Adipocyte (in vitro differentiated cells): ENCODE measurements around the gene ABHD12B.
"Not testable (repeated sequence)": the region's sequence is repeated elsewhere in the genome, so short reads cannot be mapped to it uniquely, and the experiment has no call there.

Source experiments
- DNase-seq: peaks from one replicate; pipeline ENCODE4 v3.0.0-alpha.2; 2015; ENCODE audit warnings: low read depth
- H3K27me3 ChIP-seq: replicated peaks from 2 replicates; pipeline ENCODE4 v1.7.0; 2013; ENCODE audit warnings: mild to moderate bottlenecking, low read length, moderate library complexity; ENCODE audit not compliant: control insufficient read depth, insufficient read depth
- H3K36me3 ChIP-seq: 2 replicates; pipeline ENCODE4 v1.7.0; 2013; ENCODE audit warnings: low read length, mild to moderate bottlenecking, moderate library complexity; ENCODE audit not compliant: control insufficient read depth, insufficient read depth, severe bottlenecking
- H3K4me1 ChIP-seq: 2 replicates; pipeline ENCODE4 v1.7.0; 2013; ENCODE audit warnings: mild to moderate bottlenecking, low read length, moderate library complexity; ENCODE audit not compliant: control insufficient read depth, insufficient read depth
- H3K4me3 ChIP-seq: 2 replicates; pipeline ENCODE4 v1.7.0; 2013; ENCODE audit warnings: mild to moderate bottlenecking, low read length, moderate library complexity
- H3K9ac ChIP-seq: 2 replicates; pipeline ENCODE4 v1.7.0; 2013; ENCODE audit warnings: mild to moderate bottlenecking, low read length, moderate library complexity
- H3K9me3 ChIP-seq: 2 replicates; pipeline ENCODE4 v1.7.0; 2013; ENCODE audit warnings: mild to moderate bottlenecking, low read length, moderate library complexity; ENCODE audit not compliant: control insufficient read depth

The ABHD12B gene

DNA sequence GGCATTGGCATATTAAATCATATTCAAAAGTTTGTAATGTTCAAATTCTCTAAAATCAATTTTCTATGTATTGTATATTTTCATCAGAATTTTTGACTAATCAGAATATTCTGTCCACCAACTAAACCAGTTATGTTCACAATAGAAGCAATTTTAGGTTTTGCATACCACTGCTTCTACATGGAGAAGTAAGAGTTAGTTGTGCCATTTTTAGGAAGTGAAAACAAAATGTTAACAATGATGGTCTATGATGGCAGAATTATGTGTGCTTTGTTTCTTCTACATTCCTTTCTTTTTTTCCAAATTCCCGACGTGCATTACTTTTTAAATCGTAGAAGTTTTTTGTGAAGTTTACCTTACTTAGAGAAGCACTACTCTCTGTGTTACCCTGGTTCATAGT, 29.5 kb downstream of the ABHD12B start:
- DNase-seq: no peak
- H3K9me3 ChIP-seq: peaks cover 2% of the 10 kb centered on the region
- H3K27me3 ChIP-seq: no peaks in the 10 kb centered on the region
- H3K4me1 ChIP-seq: no peaks in the 10 kb centered on the region
- peaks cover 56% of the 10 kb centered on the region for H3K36me3 ChIP-seq
- no peak overlapping the region for H3K4me3 ChIP-seq
- H3K9ac ChIP-seq: no peak overlapping the region

DNA sequence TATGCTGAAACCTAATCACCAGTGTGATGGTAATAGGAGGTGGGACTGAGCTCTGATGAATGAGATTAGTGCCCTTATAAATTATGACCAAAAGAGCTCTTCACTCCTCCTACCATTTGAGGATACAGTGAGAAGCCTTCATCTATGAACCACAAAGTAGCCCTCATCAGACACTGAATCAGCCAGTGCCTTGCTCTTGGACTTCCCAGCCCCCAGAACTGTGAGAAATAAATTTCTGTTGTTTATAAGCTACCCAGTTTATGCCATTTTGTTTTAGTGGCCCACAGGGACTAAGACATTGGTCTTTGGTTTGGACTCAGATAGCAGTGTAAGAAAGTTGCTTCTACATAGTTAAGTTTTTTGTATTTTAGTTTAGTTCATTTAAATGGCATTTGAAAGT, 32.9 kb downstream of the ABHD12B start:
- Histone ChIP-seq H3K36me3 (peaks cover 83% of the 10 kb centered on the region), H3K4me1 (no peaks in the 10 kb centered on the region), H3K27me3 (no peaks in the 10 kb centered on the region), H3K9ac (no peak overlapping the region), H3K9me3 (peaks cover 2% of the 10 kb centered on the region), H3K4me3 (no peak overlapping the region)
- no peak for DNase-seq

DNA sequence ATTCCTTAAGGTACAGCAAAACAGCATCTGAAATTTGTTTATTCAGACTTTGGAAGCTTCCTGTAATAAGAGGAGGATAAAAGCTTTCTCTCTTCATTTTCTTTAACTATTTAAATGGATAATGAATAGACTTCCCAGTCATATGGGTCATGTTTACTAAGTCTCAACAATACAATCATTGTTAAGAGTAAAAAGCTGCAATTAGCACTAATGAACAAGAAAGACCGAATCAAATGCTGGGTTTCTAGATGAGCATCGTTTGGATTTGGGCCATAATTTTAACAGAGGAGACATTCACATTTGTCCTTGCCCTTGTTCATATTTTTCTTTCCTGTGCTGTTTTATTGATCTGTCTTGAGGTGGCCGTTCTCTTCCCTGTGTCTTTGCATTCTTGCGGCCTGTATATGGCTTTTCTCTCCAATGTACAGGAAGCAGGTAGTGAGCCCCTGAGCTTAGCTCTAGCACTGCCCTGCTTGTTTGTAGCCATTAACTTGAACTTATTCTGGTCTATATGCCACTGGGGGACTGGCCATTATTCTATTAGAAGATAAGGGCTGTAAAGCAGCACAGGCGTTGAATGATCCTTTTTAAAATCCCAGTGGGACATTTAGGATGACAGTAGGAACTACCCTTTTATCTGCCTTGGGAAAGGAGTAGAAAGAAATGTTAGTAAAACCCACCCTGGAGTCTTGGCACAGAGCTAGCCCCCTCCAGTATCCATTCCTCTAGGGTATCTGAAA, 34.6 kb downstream of the ABHD12B start:
- H3K9ac ChIP-seq: no peak overlapping the region
- H3K27me3 ChIP-seq: no peaks in the 10 kb centered on the region
- H3K4me3 ChIP-seq: no peak overlapping the region
- peaks cover 2% of the 10 kb centered on the region for H3K9me3 ChIP-seq
- H3K4me1 ChIP-seq: no peaks in the 10 kb centered on the region
- H3K36me3 ChIP-seq: peaks cover 96% of the 10 kb centered on the region
- DNase-seq: no peak

DNA sequence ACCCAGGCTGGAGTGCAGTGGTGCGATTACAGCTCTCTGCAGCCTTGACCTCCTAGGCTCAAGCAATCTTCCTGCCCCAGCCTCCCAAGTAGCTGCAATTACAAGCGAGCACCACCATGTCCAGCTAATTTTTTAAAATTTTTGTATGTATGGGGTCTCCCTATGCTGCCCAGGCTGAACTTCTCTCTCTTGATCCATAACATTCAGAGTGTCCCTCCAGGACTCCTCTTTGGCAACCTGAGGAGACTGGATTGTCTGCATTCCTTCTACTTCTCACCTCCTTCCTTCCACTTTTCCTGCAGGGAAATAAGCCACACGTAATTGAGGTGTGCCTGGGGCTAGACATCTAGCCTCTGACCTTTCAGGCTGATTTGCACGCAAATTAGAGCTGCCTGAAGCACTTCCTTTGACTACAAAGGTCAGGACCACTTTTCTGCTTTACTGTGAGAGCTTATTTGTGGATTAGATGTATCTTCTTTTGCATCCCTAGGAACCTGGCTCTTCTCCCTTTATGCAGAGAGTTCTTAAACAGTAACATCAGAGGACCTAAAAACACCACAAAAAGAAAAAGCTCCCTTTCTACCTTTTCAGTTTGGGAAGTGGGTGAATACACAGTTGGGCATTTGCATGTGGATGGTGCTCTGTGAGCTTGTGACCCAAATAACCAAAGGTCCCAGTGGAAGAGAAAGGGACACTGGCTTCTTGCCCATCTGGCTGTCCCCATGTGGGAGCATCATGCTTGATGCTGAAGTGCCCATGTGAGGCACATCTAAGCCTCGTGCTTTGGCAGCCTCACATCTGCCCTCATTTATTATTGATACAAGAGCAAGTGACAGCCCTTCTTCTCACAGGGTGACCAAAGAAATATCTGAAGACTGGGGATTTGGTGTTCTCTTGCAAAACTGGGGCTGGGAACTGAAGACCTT, 38.9 kb downstream of the ABHD12B start:
- Histone ChIP-seq H3K27me3 (no peaks in the 10 kb centered on the region), H3K9ac (no peak overlapping the region), H3K36me3 (peaks cover 96% of the 10 kb centered on the region), H3K4me1 (no peaks in the 10 kb centered on the region), H3K9me3 (no peaks in the 10 kb centered on the region), H3K4me3 (no peak overlapping the region)
- no peak for DNase-seq

DNA sequence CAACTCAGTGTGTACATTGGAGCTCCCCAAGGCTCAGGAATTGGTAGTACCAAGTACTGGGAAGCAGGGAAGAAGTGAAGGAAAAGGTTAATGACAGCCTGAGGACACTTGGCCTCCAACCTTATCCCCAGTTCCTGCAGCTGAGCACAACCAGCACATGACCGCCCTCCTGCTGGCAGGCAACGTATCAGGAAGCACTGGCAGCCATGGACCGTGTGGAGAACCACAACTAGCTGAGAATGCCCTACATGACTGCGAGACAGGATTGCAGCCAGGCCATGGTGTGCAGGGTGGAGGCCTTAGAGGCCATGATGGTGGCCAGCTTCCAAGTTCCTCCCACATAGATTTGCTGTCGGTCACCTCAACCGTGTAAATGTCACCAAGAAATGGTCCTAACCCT, 45.6 kb downstream of the ABHD12B start:
- H3K27me3 ChIP-seq: no peaks in the 10 kb centered on the region
- no peaks in the 10 kb centered on the region for H3K9me3 ChIP-seq
- H3K9ac ChIP-seq: no peak overlapping the region
- no peak for DNase-seq
- H3K36me3 ChIP-seq: peaks cover 66% of the 10 kb centered on the region
- peaks cover 14% of the 10 kb centered on the region for H3K4me1 ChIP-seq
- H3K4me3 ChIP-seq: no peak overlapping the region

DNA sequence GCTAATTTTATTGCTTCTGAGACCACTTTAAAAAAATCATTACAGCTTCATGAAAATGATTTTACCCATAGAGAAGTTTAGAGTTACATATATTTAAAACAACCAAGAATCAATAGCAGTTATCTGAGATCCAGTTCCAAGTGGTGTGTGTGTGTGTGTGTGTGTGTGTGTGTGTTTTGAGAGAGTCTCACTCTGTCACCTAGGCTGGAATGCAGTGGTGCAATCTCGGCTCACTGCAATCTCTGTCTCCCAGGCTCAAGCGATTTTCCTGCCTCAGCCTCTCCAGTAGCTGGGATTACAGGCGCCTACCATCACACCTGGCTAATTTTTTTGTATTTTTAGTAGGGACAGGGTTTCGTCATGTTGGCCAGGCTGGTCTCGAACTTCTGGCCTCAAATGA, 47.7 kb downstream of the ABHD12B start:
- DNase-seq, H3K4me3 ChIP-seq, H3K9ac ChIP-seq, H3K27me3 ChIP-seq, H3K9me3 ChIP-seq: not testable (repeated sequence)
- peaks cover 68% of the 10 kb centered on the region for H3K36me3 ChIP-seq
- H3K4me1 ChIP-seq: peaks cover 14% of the 10 kb centered on the region

DNA sequence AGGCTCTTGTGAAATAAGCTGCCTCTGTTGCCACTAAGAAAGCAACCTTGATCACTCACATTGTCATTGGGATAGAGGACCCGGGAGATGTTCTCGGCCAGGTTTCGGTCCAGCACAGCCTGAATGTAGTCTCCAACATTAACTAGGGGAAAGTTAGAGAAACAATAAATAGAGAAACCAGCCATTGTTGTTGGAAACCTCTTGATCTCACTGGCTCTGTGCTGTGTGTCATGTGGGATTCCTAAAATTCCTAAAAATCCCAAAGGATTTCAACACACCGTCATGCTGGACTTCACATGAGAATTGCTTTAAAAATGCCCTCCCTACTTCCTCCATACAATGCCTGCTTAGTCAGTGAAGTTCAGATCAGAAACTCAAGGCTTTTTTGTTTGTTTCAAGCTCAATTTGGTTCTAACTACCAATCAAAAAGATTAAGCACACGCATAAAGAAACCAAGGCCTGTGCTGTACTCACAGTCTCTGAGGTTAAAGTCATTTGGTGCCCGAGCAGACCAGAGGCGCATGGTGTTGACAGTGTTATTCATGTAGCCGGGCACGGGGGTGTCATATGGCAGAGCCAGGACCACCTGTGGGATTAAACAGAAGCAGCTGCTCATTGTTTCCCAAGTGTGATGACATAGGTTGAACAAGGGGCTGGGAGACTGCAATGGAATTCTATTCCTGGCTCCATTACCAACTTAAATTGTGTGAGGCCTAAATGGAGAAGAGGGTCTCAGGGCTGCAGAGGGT, 48.8 kb downstream of the ABHD12B start:
- peak; percentile 82 for DNase-seq
- H3K27me3 ChIP-seq: no peaks in the 10 kb centered on the region
- H3K4me1 ChIP-seq: peaks cover 14% of the 10 kb centered on the region

DNA sequence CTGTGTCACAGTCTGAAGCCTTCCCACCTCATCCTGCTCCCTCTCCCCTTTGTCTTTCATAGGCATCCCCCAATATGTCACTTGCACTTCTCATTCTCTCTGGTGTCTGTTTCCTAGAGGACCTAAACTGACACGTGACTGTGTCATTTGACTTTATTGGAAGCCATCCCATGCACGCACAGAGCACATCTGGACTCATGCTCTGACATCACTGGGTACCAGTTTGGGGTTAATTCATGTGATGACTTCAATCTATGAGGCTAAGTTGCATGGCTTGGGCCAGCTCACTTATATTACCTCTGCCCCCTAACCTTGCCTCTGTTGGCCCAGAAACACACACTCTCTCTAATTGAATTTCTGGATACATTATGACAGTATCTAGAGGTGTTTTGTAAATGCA, 51.0 kb downstream of the ABHD12B start:
- no peaks in the 10 kb centered on the region for H3K27me3 ChIP-seq
- no peak overlapping the region for H3K4me3 ChIP-seq
- no peak overlapping the region for H3K9ac ChIP-seq
- no peaks in the 10 kb centered on the region for H3K9me3 ChIP-seq
- peaks cover 41% of the 10 kb centered on the region for H3K36me3 ChIP-seq
- peaks cover 25% of the 10 kb centered on the region for H3K4me1 ChIP-seq
- DNase-seq: no peak

More for the DNA sequence above, 48.8 kb downstream of the ABHD12B start:
- Histone ChIP-seq H3K9ac (peak overlapping the region; percentile 33), H3K4me3 (no peak overlapping the region), H3K36me3 (peaks cover 57% of the 10 kb centered on the region), H3K9me3 (no peaks in the 10 kb centered on the region)

DNA sequence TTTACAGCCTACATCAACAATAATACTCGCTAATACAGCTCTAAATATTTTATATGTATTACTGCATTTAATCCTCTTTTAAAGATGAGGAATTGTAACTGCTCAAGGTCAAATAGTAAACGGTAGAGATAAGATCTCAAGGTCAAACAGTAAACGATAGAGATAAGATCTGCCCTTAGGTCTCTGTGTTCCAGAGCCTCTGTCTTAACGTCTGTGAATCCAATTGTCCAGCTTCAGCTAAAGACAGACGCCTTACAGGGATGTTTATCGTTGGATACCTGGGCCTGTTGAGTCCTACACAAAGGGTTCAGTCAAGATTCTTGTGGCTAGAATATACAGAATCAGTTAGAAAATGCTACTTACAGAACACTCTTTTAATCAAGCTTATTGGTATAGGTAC, 52.4 kb downstream of the ABHD12B start:
- Histone ChIP-seq H3K36me3 (peaks cover 34% of the 10 kb centered on the region), H3K27me3 (no peaks in the 10 kb centered on the region), H3K4me3 (no peak overlapping the region), H3K9me3 (no peaks in the 10 kb centered on the region), H3K9ac (no peak overlapping the region), H3K4me1 (peaks cover 36% of the 10 kb centered on the region)
- DNase-seq: no peak

DNA sequence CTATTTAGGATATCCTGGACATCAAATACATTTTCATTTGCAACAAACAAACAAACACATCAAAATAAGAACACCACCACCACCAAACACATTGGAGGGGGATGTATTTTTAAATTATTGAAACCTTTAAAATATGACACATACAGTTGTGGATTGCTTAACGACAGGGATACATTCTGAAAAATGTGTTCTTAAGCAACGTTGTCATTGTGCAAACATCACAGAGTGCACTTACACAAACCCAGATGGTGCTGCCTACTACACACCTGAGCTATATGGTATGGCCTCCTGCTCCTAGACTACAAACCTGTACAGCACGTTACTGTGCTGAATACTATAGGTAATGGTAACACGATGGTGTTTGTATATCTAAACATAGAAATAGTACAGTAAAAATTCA, 53.0 kb downstream of the ABHD12B start:
- H3K4me3 ChIP-seq: no peak overlapping the region
- no peak for DNase-seq
- no peaks in the 10 kb centered on the region for H3K27me3 ChIP-seq
- no peak overlapping the region for H3K9ac ChIP-seq
- H3K4me1 ChIP-seq: peaks cover 35% of the 10 kb centered on the region
- no peaks in the 10 kb centered on the region for H3K9me3 ChIP-seq
- H3K36me3 ChIP-seq: peaks cover 40% of the 10 kb centered on the region

DNA sequence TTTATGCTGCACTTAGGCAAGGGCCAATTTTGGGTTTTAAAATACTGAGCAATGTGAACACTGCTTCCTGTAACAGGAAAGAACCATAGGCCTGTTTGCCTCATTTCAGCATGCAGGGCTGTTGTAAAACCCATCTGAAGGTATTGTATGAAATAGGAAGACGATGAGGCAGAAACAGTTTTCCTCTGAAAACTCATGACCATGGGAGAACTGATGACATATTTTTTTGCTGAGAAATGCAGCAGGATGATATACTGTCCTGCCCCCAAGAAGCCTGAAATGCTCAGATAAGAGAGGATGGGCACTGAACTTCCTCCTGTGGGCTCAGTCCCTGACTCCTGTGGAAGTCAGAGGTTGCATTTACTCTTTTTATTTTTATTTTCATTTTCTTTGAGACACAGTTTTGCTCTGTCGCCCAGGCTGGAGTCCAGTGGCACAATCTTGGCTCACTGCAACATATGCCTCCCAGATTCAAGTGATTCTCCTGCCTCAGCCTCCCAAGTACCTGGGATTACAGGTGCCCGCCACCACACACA, 55.1 kb downstream of the ABHD12B start:
- DNase-seq: no peak

More for the DNA sequence above, 55.1 kb downstream of the ABHD12B start:
- Histone ChIP-seq H3K9me3 (no peaks in the 10 kb centered on the region), H3K9ac (peak overlapping the region; percentile 19), H3K36me3 (peaks cover 60% of the 10 kb centered on the region), H3K4me1 (peaks cover 22% of the 10 kb centered on the region), H3K4me3 (no peak overlapping the region), H3K27me3 (no peaks in the 10 kb centered on the region)
